GM12878 (cell line): Measurements from ENCODE around the gene SELENBP1. TPM values are rescaled to one million over a fixed set of nuclear protein-coding genes. Genes with fewer than 3 reads are reported as not detected.

Source experiments
- ATAC-seq: fragments of 200-7000 bp; cut with Tn5 transposase; 3 replicates; pipeline ENCODE4 v1.9.1; 2020; ENCODE audit warnings: mild to moderate bottlenecking, moderate library complexity
- BruUV-seq: library from RNA; stranded (reverse); fragments of 400-500 nt; replicated peaks from 2 replicates; lab custom pipeline; 2021; lab: Mats Ljungman, UMichigan
- CTCF ChIA-PET: fragments of 300-600 bp; sonication (Branson Sonifier 250); formaldehyde crosslinking; extraction: SDS; loops from one replicate; lab custom pipeline; 2021; ENCODE audit warnings: inconsistent platforms; lab: Yijun Ruan, JAX
- POLR2A ChIA-PET: fragments of 350-600 bp; formaldehyde crosslinking; extraction: SDS; loops from one replicate; lab custom pipeline; 2021; ENCODE audit warnings: inconsistent platforms; lab: Charles Lee
- RAD21 ChIA-PET: fragments of 300-600 bp; sonication (Branson Sonifier 250); formaldehyde crosslinking; loops from one replicate; lab custom pipeline; 2023; ENCODE audit warnings: antibody characterized with exemption; ENCODE audit not compliant: unreplicated experiment; lab: Charles Lee
- SMC1A ChIA-PET: fragments of 300-600 bp; sonication (Branson Sonifier 250); formaldehyde crosslinking; loops from one replicate; lab custom pipeline; 2023; ENCODE audit not compliant: unreplicated experiment, uncharacterized antibody; lab: Charles Lee
- DNase-seq: peaks from one replicate; pipeline ENCODE4 v3.0.0-alpha.2; 2011; ENCODE audit warnings: low read depth, low spot score
- FAIRE-seq: peaks from 3 replicates; lab custom pipeline; 2011; peaks lifted over from hg19 to GRCh38; lab: Jason Lieb, UNC
- H2AFZ ChIP-seq: 2 replicates; pipeline ENCODE4 v1.6.0; 2011; ENCODE audit warnings: low read depth, low read length, control low read depth; ENCODE audit not compliant: control insufficient read depth
- H3K27ac ChIP-seq: 2 replicates; pipeline ENCODE4 v1.5.1; 2011; ENCODE audit warnings: control low read depth; ENCODE audit not compliant: control insufficient read depth, insufficient read depth
- H3K27me3 ChIP-seq, 2 experiments: replicated peaks in 1 of 2; 2 replicates each; pipeline versions ENCODE4 v1.6.0 to v1.6.1; 2011; ENCODE audit warnings: low read length in 1 of 2; ENCODE audit not compliant: control insufficient read depth in 2 of 2, insufficient read depth in 2 of 2
- H3K36me3 ChIP-seq, 2 experiments: 2 replicates each; pipeline ENCODE4 v1.5.1; 2011; ENCODE audit warnings: low read length in 1 of 2; ENCODE audit not compliant: control insufficient read depth in 2 of 2, insufficient read depth in 2 of 2
- H3K4me1 ChIP-seq: 2 replicates; pipeline ENCODE4 v1.6.1; 2011; ENCODE audit warnings: mild to moderate bottlenecking, low read length, moderate library complexity, mixed read lengths; ENCODE audit not compliant: control insufficient read depth, insufficient read depth
- H3K4me2 ChIP-seq: 2 replicates; pipeline ENCODE4 v1.6.0; 2011; ENCODE audit warnings: control low read depth; ENCODE audit not compliant: control insufficient read depth, insufficient read depth
- H3K4me3 ChIP-seq: fragments of 200-600 bp; sonication (generic); 2 replicates; pipeline ENCODE4 v1.5.1; 2016
- H3K79me2 ChIP-seq: 2 replicates; pipeline ENCODE4 v1.6.0; 2011; ENCODE audit warnings: low read length; ENCODE audit not compliant: control insufficient read depth, insufficient read depth
- H3K9ac ChIP-seq: 2 replicates; pipeline ENCODE4 v1.8.0; 2011; ENCODE audit warnings: low read length, control low read depth, mixed read lengths; ENCODE audit not compliant: control insufficient read depth, insufficient read depth
- H3K9me3 ChIP-seq: replicated peaks from 3 replicates; pipeline ENCODE4 v1.5.1; 2011; ENCODE audit warnings: mild to moderate bottlenecking, low read length; ENCODE audit not compliant: control insufficient read depth, insufficient read depth
- H4K20me1 ChIP-seq: 2 replicates; pipeline ENCODE4 v1.6.0; 2011; ENCODE audit not compliant: control insufficient read depth, insufficient read depth
- CBX3 ChIP-seq: fragments of 200-600 bp; sonication (generic); IDR thresholded peaks from 2 replicates; pipeline ENCODE4 v1.6.1; 2016; ENCODE audit warnings: low read depth, borderline replicate concordance
- IKZF1 ChIP-seq: fragments of 450-650 bp; conservative IDR thresholded peaks from 2 replicates; pipeline ENCODE4 v1.6.1; 2017; ENCODE audit warnings: antibody characterized with exemption, mild to moderate bottlenecking
- IKZF2 ChIP-seq, 2 experiments: fragments of 450-650 bp; IDR thresholded peaks; 2 replicates each; pipeline ENCODE4 v1.6.1; 2017; ENCODE audit warnings: mild to moderate bottlenecking in 2 of 2, moderate library complexity in 2 of 2
- NR2C1 ChIP-seq: fragments of 450-650 bp; IDR thresholded peaks from 2 replicates; pipeline ENCODE4 v1.6.1; 2017; ENCODE audit warnings: antibody characterized with exemption, mild to moderate bottlenecking, moderate library complexity
- NR2F1 ChIP-seq: fragments of 450-650 bp; conservative IDR thresholded peaks from 2 replicates; pipeline ENCODE4 v1.6.1; 2017; ENCODE audit warnings: mild to moderate bottlenecking
- WGBS: methylation state at CpG from one replicate; pipeline ENCODE4 v1.1.6; 2016; ENCODE audit warnings: low lambda C conversion rate; ENCODE audit not compliant: insufficient replicate concordance, insufficient coverage; ENCODE audit errors: missing lambda C conversion rate; 5-methylcytosine and 5-hydroxymethylcytosine counted together
- in situ Hi-C: fragments of 300-500 bp; cut with MboI; formaldehyde crosslinking; loops from 9 replicates; pipeline ENCODE4 v1.14.3; 2018; ENCODE audit warnings: mixed read lengths
- intact Hi-C: fragments of 100-400 bp; cut with micrococcal nuclease; formaldehyde crosslinking; loops from one replicate; pipeline ENCODE4 v1.14.2; 2022; ENCODE audit not compliant: unreplicated experiment
- polyA plus RNA-seq, 11 experiments: library from polyadenylated mRNA; depleted of rRNA in 4 of 11; unstranded in 6 of 11; stranded (reverse) in 5 of 11; fragments of >200 nt; fragmentation: Nextera tagmentation in 4 of 11; fragmentation: Illumina TruSeq in 1 of 11; extraction: Ambion mirVana in 4 of 11; extraction: Trizol in 1 of 11; gene quantifications; 1 replicate in 1 of 11; 2 replicates in 10 of 11; pipeline versions ENCODE4 v1.2.1 to v1.2.3, GENCODE V29; 2011 to 2016; ENCODE audit warnings: inconsistent platforms in 2 of 11, missing spikeins in 2 of 11, low read depth in 1 of 11
- total RNA-seq, 4 experiments: library from RNA; depleted of rRNA in 3 of 4; stranded (reverse); fragments of >200 nt in 3 of 4; fragmentation: Illumina TruSeq in 1 of 4; extraction: Trizol in 1 of 4; gene quantifications; 2 replicates each; pipeline versions ENCODE4 v1.2.1 to v1.2.3, GENCODE V29; 2013 to 2021
- TF ChIP-seq, protein P1 (sequence below): fragments of 450-650 bp; IDR thresholded peaks from 2 replicates; pipeline ENCODE4 v1.6.1; 2018; ENCODE audit warnings: borderline replicate concordance, mild to moderate bottlenecking; ENCODE audit not compliant: partially characterized antibody
- TF ChIP-seq, protein P2 (sequence below): fragments of 450-650 bp; IDR thresholded peaks from 2 replicates; pipeline ENCODE4 v1.6.1; 2017; ENCODE audit warnings: borderline replicate concordance

SELENBP1 gene
- total and polyA plus RNA-seq, 10 of the 15 experiments (the other 5 are each of a cell fraction or from before 2014, with no cell fraction given) = 0.41 TPM; not detected in 9

DNA sequence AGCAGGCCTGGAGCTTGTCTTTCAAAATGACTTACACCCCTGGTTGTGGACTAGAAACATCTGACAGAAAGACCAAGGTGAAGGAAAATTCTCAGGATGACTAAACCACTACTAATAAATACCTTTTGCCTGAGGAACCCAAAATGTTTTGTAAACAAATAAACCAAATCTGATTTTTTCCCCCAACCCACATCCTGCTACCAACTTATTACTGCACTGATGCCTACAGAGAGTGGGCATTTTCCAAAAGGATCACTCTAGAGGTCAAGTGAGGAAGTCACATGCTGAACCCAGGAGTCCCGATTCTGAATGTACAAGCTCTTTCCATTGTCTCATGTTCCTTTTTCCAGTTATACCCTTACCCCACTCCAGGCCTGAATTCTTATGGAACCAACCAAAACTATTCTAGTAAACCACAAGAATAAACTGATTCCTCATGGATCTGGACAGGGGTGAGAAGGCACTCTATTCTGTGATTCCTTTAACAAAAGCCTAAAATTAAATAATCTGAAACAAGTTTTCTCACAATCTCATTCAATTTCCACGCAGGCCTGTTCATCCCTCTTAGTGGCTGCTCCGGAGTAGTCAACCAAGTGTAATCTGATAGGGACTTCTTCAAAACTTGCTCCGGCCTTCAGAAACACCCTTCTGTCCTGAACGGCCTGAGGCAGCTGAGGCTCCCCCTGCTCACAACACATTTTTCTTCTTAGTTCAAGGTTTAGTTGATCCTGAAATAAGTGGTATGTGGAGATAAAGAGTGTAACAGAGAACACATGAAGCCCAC is 46.7 kb downstream of the SELENBP1 start:
- in situ Hi-C loops = no loop called here

More for the DNA sequence above, 46.7 kb downstream of the SELENBP1 start:
- CTCF ChIA-PET = interaction anchor here (1.0 to 14.4 kb wide), 7 partner anchors 8 to 118 kb away, joined by 3 to 189 read pairs (median 5); partner anchors contain the start of gene PSMB4
- TF ChIP-seq NR2C1 = no peak
- peak; percentile 31 to 55; a peak in 3 of 4 replicates for TF ChIP-seq IKZF2 (IDR thresholded peaks at IDR 0.05)
- TF ChIP-seq NR2F1 = 0 out of 2 replicates have a peak, but pooled peaks have one; percentile 11
- TF ChIP-seq, protein P1, sequence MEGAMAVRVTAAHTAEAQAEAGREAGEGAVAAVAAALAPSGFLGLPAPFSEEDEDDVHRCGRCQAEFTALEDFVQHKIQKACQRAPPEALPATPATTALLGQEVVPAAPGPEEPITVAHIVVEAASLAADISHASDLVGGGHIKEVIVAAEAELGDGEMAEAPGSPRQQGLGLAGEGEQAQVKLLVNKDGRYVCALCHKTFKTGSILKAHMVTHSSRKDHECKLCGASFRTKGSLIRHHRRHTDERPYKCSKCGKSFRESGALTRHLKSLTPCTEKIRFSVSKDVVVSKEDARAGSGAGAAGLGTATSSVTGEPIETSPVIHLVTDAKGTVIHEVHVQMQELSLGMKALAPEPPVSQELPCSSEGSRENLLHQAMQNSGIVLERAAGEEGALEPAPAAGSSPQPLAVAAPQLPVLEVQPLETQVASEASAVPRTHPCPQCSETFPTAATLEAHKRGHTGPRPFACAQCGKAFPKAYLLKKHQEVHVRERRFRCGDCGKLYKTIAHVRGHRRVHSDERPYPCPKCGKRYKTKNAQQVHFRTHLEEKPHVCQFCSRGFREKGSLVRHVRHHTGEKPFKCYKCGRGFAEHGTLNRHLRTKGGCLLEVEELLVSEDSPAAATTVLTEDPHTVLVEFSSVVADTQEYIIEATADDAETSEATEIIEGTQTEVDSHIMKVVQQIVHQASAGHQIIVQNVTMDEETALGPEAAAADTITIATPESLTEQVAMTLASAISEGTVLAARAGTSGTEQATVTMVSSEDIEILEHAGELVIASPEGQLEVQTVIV = no peak
- TF ChIP-seq, protein P2, sequence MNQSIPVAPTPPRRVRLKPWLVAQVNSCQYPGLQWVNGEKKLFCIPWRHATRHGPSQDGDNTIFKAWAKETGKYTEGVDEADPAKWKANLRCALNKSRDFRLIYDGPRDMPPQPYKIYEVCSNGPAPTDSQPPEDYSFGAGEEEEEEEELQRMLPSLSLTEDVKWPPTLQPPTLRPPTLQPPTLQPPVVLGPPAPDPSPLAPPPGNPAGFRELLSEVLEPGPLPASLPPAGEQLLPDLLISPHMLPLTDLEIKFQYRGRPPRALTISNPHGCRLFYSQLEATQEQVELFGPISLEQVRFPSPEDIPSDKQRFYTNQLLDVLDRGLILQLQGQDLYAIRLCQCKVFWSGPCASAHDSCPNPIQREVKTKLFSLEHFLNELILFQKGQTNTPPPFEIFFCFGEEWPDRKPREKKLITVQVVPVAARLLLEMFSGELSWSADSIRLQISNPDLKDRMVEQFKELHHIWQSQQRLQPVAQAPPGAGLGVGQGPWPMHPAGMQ = no peak
- peak; percentile 29; the same call in 1 of the 2 replicates for TF ChIP-seq IKZF1
- TF ChIP-seq CBX3 = no peak
- no peaks in the 10 kb centered on the region for H3K9me3 ChIP-seq
- SMC1A ChIA-PET = interaction anchor here (0.6 to 6.8 kb wide), 8 partner anchors 10 to 71 kb away, joined by 3 to 75 read pairs (median 4); partner anchors contain the start of genes PSMD4 and ZNF687
- ATAC-seq (no peak), FAIRE-seq (no peak), DNase-seq (no peak)
- no peak overlapping the region for H2AFZ ChIP-seq
- H3K4me1 ChIP-seq = peaks cover 9% of the 10 kb centered on the region; the same call in 1 of the 2 replicates
- H3K4me2 ChIP-seq = peak overlapping the region; percentile 77
- WGBS = 75% methylated on average over 5 of the region's 5 CpGs
- peaks cover 31% of the 10 kb centered on the region for H3K79me2 ChIP-seq
- peaks cover 0 to 6% of the 10 kb centered on the region in 2 experiments; a peak in 1 of 4 replicates for H3K36me3 ChIP-seq
- intact Hi-C loops = loop anchor here (2.0 to 5.0 kb wide), 2 partner anchors 43 to 129 kb away; partner anchors contain the start of genes PIP5K1A and ZNF687
- POLR2A ChIA-PET = interaction anchor here (0.8 to 10.5 kb wide), 8 partner anchors 14 to 319 kb away, joined by 3 to 110 read pairs (median 8); partner anchors contain the start of genes MINDY1, PSMB4, RFX5 and TNFAIP8L2
- no peaks in the 10 kb centered on the region for H3K27me3 ChIP-seq
- peak overlapping the region; percentile 89 for H3K9ac ChIP-seq
- TSS peak; percentile 64 for BruUV-seq
- H3K4me3 ChIP-seq = peak overlapping the region; percentile 74
- H3K27ac ChIP-seq = peak overlapping the region; percentile 95
- H4K20me1 ChIP-seq = no peaks in the 10 kb centered on the region
- RAD21 ChIA-PET = interaction anchor here (1.0 to 3.8 kb wide), 10 partner anchors 12 to 136 kb away, joined by 3 to 37 read pairs (median 5); partner anchors contain the start of genes PSMB4, PSMD4, VPS72 and ZNF687
